ENCODE results near the gene RNH1.

Gene RNH1

GRCh38 chr11:506995-507726 is at the start of gene RNH1:
RNH1 (minus strand) TSS chr11:507242; CDS start chr11:502162, 5,080 bp downstream.
- DNase-seq (ENCODE audit: low read depth in 2 of 2) = peak; percentile 90 to 91

GRCh38 chr11:555780-556661 is 49.0 kb upstream of the RNH1 start:
- no peak for DNase-seq (ENCODE audit: low read depth in 2 of 2)

GRCh38 chr11:555227-555779 is 48.3 kb upstream of the RNH1 start:
- no peak for DNase-seq (ENCODE audit: low read depth in 2 of 2)

- DNase-seq (ENCODE audit: low read depth in 2 of 2) = no peak
These were observed 47.6 kb upstream of the RNH1 start for GRCh38 chr11:554428-555226.

GRCh38 chr11:553988-554340 is 46.9 kb upstream of the RNH1 start:
- DNase-seq (ENCODE audit: low read depth in 2 of 2) = no peak

GRCh38 chr11:553083-553987 is 46.3 kb upstream of the RNH1 start:
- DNase-seq (ENCODE audit: low read depth in 2 of 2) = no peak

GRCh38 chr11:551596-551995 is 44.6 kb upstream of the RNH1 start:
- DNase-seq (ENCODE audit: low read depth in 2 of 2) = no peak

GRCh38 chr11:551131-551530 is 44.1 kb upstream of the RNH1 start:
- no peak for DNase-seq (ENCODE audit: low read depth in 2 of 2)

GRCh38 chr11:550746-551085 is 43.7 kb upstream of the RNH1 start:
- no peak for DNase-seq (ENCODE audit: low read depth in 2 of 2)

- no peak for DNase-seq (ENCODE audit: low read depth in 2 of 2)
These were observed 43.1 kb upstream of the RNH1 start for GRCh38 chr11:550021-550745.

- no peak for DNase-seq (ENCODE audit: low read depth in 2 of 2)
These were observed 41.9 kb upstream of the RNH1 start for GRCh38 chr11:548700-549603.

- no peak for DNase-seq (ENCODE audit: low read depth in 2 of 2)
These were observed 38.1 kb upstream of the RNH1 start for GRCh38 chr11:545171-545570.

GRCh38 chr11:544817-545166 is 37.8 kb upstream of the RNH1 start:
- no peak for DNase-seq (ENCODE audit: low read depth in 2 of 2)

GRCh38 chr11:541433-541885 is 34.4 kb upstream of the RNH1 start:
- DNase-seq (ENCODE audit: low read depth in 2 of 2) = no peak

GRCh38 chr11:540583-541432 is 33.8 kb upstream of the RNH1 start:
- DNase-seq (ENCODE audit: low read depth in 2 of 2) = no peak

GRCh38 chr11:539971-540481 is 33.0 kb upstream of the RNH1 start:
- no peak for DNase-seq (ENCODE audit: low read depth in 2 of 2)

- no peak for DNase-seq (ENCODE audit: low read depth in 2 of 2)
These were observed 31.5 kb upstream of the RNH1 start for GRCh38 chr11:538431-539051.

Measured in fibroblast of skin of left biceps (primary cell).